ENCODE measurements around the gene PTBP3.

PTBP3 gene

GRCh38 chr9:112252194-112252593 is 81.2 kb downstream of the PTBP3 start:
- DNase-seq (ENCODE audit: low read depth) = no peak
- no peak overlapping the region for H3K4me3 ChIP-seq (ENCODE audit: low read depth, low read length)
- in situ Hi-C loops (cut with HindIII; ENCODE audit: low sequenced_read_pairs) = no loop called here
- no peak for TF ChIP-seq CTCF (IDR thresholded peaks at IDR 0.05; ENCODE audit: low read depth, low read length, missing control alignments)

- in situ Hi-C loops (cut with HindIII; ENCODE audit: low sequenced_read_pairs) = no loop called here
- TF ChIP-seq CTCF (IDR thresholded peaks at IDR 0.05; ENCODE audit: low read depth, low read length, missing control alignments) = no peak
- no peak overlapping the region for H3K4me3 ChIP-seq (ENCODE audit: low read depth, low read length)
- no peak for DNase-seq (ENCODE audit: low read depth)
Observed at GRCh38 chr9:112249277-112249676, 84.1 kb downstream of the PTBP3 start.

GRCh38 chr9:112248722-112249121 is 84.7 kb downstream of the PTBP3 start:
- no peak for TF ChIP-seq CTCF (IDR thresholded peaks at IDR 0.05; ENCODE audit: low read depth, low read length, missing control alignments)
- in situ Hi-C loops (cut with HindIII; ENCODE audit: low sequenced_read_pairs) = no loop called here
- H3K4me3 ChIP-seq (ENCODE audit: low read depth, low read length) = no peak overlapping the region
- DNase-seq (ENCODE audit: low read depth) = no peak

GRCh38 chr9:112247090-112247489 is 86.3 kb downstream of the PTBP3 start:
- no peak overlapping the region for H3K4me3 ChIP-seq (ENCODE audit: low read depth, low read length)
- in situ Hi-C loops (cut with HindIII; ENCODE audit: low sequenced_read_pairs) = no loop called here
- TF ChIP-seq CTCF (IDR thresholded peaks at IDR 0.05; ENCODE audit: low read depth, low read length, missing control alignments) = no peak
- DNase-seq (ENCODE audit: low read depth) = no peak

- in situ Hi-C loops (cut with HindIII; ENCODE audit: low sequenced_read_pairs) = no loop called here
- TF ChIP-seq CTCF (IDR thresholded peaks at IDR 0.05; ENCODE audit: low read depth, low read length, missing control alignments) = no peak
- DNase-seq (ENCODE audit: low read depth) = no peak
- no peak overlapping the region for H3K4me3 ChIP-seq (ENCODE audit: low read depth, low read length)
Observed at GRCh38 chr9:112245126-112245525, 88.3 kb downstream of the PTBP3 start.

GRCh38 chr9:112242147-112242804 is 91.1 kb downstream of the PTBP3 start:
- no peak for TF ChIP-seq CTCF (IDR thresholded peaks at IDR 0.05; ENCODE audit: low read depth, low read length, missing control alignments)
- in situ Hi-C loops (cut with HindIII; ENCODE audit: low sequenced_read_pairs) = no loop called here
- no peak for DNase-seq (ENCODE audit: low read depth)
- no peak overlapping the region for H3K4me3 ChIP-seq (ENCODE audit: low read depth, low read length)
